Endodermal cell (in vitro differentiated cells): Measurements from ENCODE around the gene KASH5. TPM values are rescaled to one million over a fixed set of nuclear protein-coding genes. Genes with fewer than 3 reads are reported as not detected.

Source experiments
- DNase-seq: peaks from one replicate; pipeline ENCODE4 v3.0.0-alpha.2; 2017
- H3K27ac ChIP-seq: 2 replicates; pipeline ENCODE4 v1.5.1; 2013; ENCODE audit warnings: mild to moderate bottlenecking, low read depth, low read length, moderate library complexity
- H3K27me3 ChIP-seq: 2 replicates; pipeline ENCODE4 v1.6.1; 2013; ENCODE audit warnings: mild to moderate bottlenecking, low read length, moderate library complexity; ENCODE audit not compliant: insufficient read depth, control insufficient read depth, poor library complexity, severe bottlenecking
- H3K36me3 ChIP-seq: 2 replicates; pipeline ENCODE4 v1.7.0; 2013; ENCODE audit warnings: mild to moderate bottlenecking, low read length, moderate library complexity; ENCODE audit not compliant: control insufficient read depth, insufficient read depth
- H3K4me1 ChIP-seq: one replicate; pipeline ENCODE4 v1.7.0; 2013; ENCODE audit warnings: low read length; ENCODE audit not compliant: control insufficient read depth, insufficient read depth
- H3K4me3 ChIP-seq: 2 replicates; pipeline ENCODE4 v1.5.1; 2013; ENCODE audit warnings: mild to moderate bottlenecking, low read length, moderate library complexity
- H3K9ac ChIP-seq: 2 replicates; pipeline ENCODE4 v1.6.1; 2013; ENCODE audit warnings: mild to moderate bottlenecking, low read length, moderate library complexity; ENCODE audit not compliant: poor library complexity, severe bottlenecking; ENCODE audit errors: extremely low read depth
- H3K9me3 ChIP-seq: 2 replicates; pipeline ENCODE4 v1.6.1; 2013; ENCODE audit warnings: mild to moderate bottlenecking, low read length, moderate library complexity; ENCODE audit not compliant: control insufficient read depth
- H3K27ac Mint-ChIP-seq: 2 replicates; pipeline ENCODE4 v1.8.0; 2020; ENCODE audit warnings: mixed read lengths
- H3K27me3 Mint-ChIP-seq: 2 replicates; pipeline ENCODE4 v1.8.0; 2021; ENCODE audit warnings: mild to moderate bottlenecking, mixed read lengths; ENCODE audit not compliant: insufficient read depth
- H3K36me3 Mint-ChIP-seq: 2 replicates; pipeline ENCODE4 v1.8.0; 2020; ENCODE audit warnings: low read depth, mixed read lengths
- H3K4me1 Mint-ChIP-seq: 2 replicates; pipeline ENCODE4 v1.8.0; 2020; ENCODE audit warnings: mixed read lengths
- H3K4me3 Mint-ChIP-seq: 2 replicates; pipeline ENCODE4 v1.8.0; 2020; ENCODE audit warnings: mild to moderate bottlenecking, moderate library complexity, mixed read lengths
- H3K9me3 Mint-ChIP-seq: 2 replicates; pipeline ENCODE4 v1.8.0; 2020; ENCODE audit warnings: mild to moderate bottlenecking, mixed read lengths
- CTCF ChIP-seq: fragments of 200-600 bp; sonication (generic); conservative IDR thresholded peaks from 2 replicates; pipeline ENCODE4 v1.5.0; 2021; ENCODE audit warnings: antibody characterized with exemption, mild to moderate bottlenecking
- WGBS, 2 experiments: methylation state at CpG; one replicate each; pipeline versions ENCODE4 v1.1.5 to v1.1.7; 2013; ENCODE audit warnings: missing lambda C conversion rate in 2 of 2, mixed read lengths in 1 of 2; ENCODE audit not compliant: insufficient coverage in 1 of 2, insufficient read length in 1 of 2; 5-methylcytosine and 5-hydroxymethylcytosine counted together
- total RNA-seq, 2 donors: library from RNA; stranded (reverse); fragmentation: NEBNext Ultra II Directional in 1 of 2; extraction: Animal tissue kit (Norgen Biotek cat#: 25700) in 1 of 2; gene quantifications; 2 replicates in 1 of 2; 3 replicates in 1 of 2; pipeline ENCODE4 v1.2.1, GENCODE V29; 2021

Gene KASH5
- total RNA-seq, 2 donors from 2014 or later, result 0.13 TPM; not detected in 1

- no peak for TF ChIP-seq CTCF
- WGBS, 2 experiments, result 0% methylated on average over 16 to 52 of the region's 52 CpGs
- Histone ChIP-seq H3K36me3 (peaks cover 24% of the 10 kb centered on the region), H3K9ac (peak within 1 kb of the TSS; percentile 100), H3K27ac (peak within 1 kb of the TSS; percentile 100), H3K4me3 (peak within 1 kb of the TSS; percentile 95), H3K9me3 (no peaks in the 10 kb centered on the region), H3K4me1 (no peaks in the 10 kb centered on the region), H3K27me3 (no peaks in the 10 kb centered on the region)
- Mint-ChIP-seq H3K4me3 (no peak within 1 kb of the TSS), H3K4me1 (peaks cover 7% of the 10 kb centered on the region), H3K27me3 (peaks cover 3% of the 10 kb centered on the region), H3K9me3 (no peaks in the 10 kb centered on the region), H3K36me3 (peaks cover 24% of the 10 kb centered on the region), H3K27ac (no peak within 1 kb of the TSS)
- DNase-seq, result peak; percentile 92
These were observed 25.8 kb upstream of the KASH5 start, which contains the start of gene TEAD2 for GRCh38 chr19:49362048-49362928. TSS of gene TEAD2 (minus strand) at chr19:49362416. CDS start at chr19:49360075, 2,341 bp downstream.

GRCh38 chr19:49362929-49363267 is 25.2 kb upstream of the KASH5 start:
- H3K27me3 ChIP-seq, result no peaks in the 10 kb centered on the region
- peaks cover 18% of the 10 kb centered on the region for H3K36me3 ChIP-seq
- peaks cover 3% of the 10 kb centered on the region for H3K27me3 Mint-ChIP-seq
- peak overlapping the region; percentile 100 for H3K27ac ChIP-seq
- H3K4me3 ChIP-seq, result peak overlapping the region; percentile 95
- no peaks in the 10 kb centered on the region for H3K9me3 ChIP-seq
- H3K4me1 ChIP-seq, result no peaks in the 10 kb centered on the region
- no peak for DNase-seq
- peak overlapping the region; percentile 100 for H3K9ac ChIP-seq
- TF ChIP-seq CTCF, result no peak
- H3K4me3 Mint-ChIP-seq, result no peak overlapping the region
- H3K36me3 Mint-ChIP-seq, result peaks cover 20% of the 10 kb centered on the region
- no peaks in the 10 kb centered on the region for H3K9me3 Mint-ChIP-seq
- 0 to 2% methylated on average over 4 to 14 of the region's 14 CpGs for WGBS, 2 experiments
- peaks cover 4% of the 10 kb centered on the region for H3K4me1 Mint-ChIP-seq
- H3K27ac Mint-ChIP-seq, result no peak overlapping the region

GRCh38 chr19:49363268-49364082 is 24.6 kb upstream of the KASH5 start, which contains the start of gene DKKL1:
TSS of gene DKKL1 (plus strand) at chr19:49363877. CDS start at chr19:49363999, 122 bp downstream.
- H3K36me3 ChIP-seq, result peaks cover 12% of the 10 kb centered on the region
- H3K36me3 Mint-ChIP-seq, result peaks cover 16% of the 10 kb centered on the region
- H3K27me3 ChIP-seq, result no peaks in the 10 kb centered on the region
- WGBS, 2 experiments, result 3% methylated on average over 13 to 46 of the region's 46 CpGs
- H3K4me1 ChIP-seq, result no peaks in the 10 kb centered on the region
- H3K9ac ChIP-seq, result peak within 1 kb of the TSS; percentile 100
- TF ChIP-seq CTCF, result peak; percentile 43
- peak within 1 kb of the TSS; percentile 95 for H3K4me3 ChIP-seq
- no peaks in the 10 kb centered on the region for H3K9me3 Mint-ChIP-seq
- peaks cover 3% of the 10 kb centered on the region for H3K27me3 Mint-ChIP-seq
- H3K27ac ChIP-seq, result peak within 1 kb of the TSS; percentile 100
- no peak within 1 kb of the TSS for H3K4me3 Mint-ChIP-seq
- DNase-seq, result peak; percentile 100
- no peaks in the 10 kb centered on the region for H3K9me3 ChIP-seq
- peaks cover 4% of the 10 kb centered on the region for H3K4me1 Mint-ChIP-seq
- no peak within 1 kb of the TSS for H3K27ac Mint-ChIP-seq
